ENCODE data around the gene NUP205. TPM values are rescaled to one million over a fixed set of nuclear protein-coding genes. Genes with fewer than 3 reads are reported as not detected.

The NUP205 gene
- total and polyA plus RNA-seq, 2 of the 13 experiments (the other 11 are each of a cell fraction or from before 2014, with no cell fraction given) = 46.2 to 87.2 TPM

DNA sequence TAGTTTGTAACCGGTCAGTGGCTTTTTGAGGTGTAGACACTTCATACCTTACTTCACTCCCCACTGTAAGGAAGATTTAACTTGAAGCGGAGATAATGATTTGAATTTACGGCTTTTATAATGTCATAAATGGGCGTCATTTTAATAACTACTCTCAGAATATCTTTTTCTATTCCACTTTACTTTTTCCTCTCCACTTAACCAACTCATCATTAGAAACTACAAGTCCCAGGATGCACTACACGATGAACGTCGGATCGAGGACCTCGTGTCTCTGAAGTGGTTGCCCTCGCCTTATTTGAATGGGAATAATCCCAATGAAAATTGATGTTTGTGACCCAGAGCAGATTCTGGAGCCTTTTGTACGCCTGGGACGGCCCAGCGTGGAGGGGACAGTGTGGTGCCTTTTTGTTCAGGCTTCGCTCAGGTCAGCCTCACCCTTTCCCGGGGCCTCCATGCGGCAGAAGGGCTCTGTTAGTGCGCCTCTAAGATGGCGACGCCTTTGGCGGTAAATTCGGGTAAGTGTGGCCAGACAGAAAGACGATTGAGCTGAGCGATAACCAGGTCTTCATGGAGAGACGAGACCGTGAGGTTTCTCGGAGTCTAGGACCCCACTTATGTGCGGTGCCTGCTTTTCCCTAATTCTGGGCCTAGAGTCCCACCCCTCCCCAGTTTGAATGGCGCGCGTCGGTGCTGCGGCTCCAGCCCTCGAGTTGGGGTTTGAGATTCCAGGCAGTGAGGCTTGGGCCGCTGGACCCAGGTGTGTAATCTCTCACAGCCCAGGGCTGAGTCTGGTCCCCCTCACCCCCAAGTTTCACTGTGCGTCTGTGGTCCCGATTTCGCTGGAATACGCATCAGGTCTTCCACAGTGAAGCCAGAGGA lies at the start of gene NUP205 (continued):
- TF ChIP-seq GLI4 (CRISPR knock-in tag; IDR thresholded peaks at IDR 0.05; ENCODE audit: borderline replicate concordance) (no peak), DRAP1 (CRISPR knock-in tag; IDR thresholded peaks at IDR 0.05) (peak; percentile 54; the same call in 1 of the 2 replicates), ZNF230 (CRISPR knock-in tag; IDR thresholded peaks at IDR 0.05) (peak; percentile 86; the same call in 1 of the 2 replicates), CREM (IDR thresholded peaks at IDR 0.05) (peak; percentile 95), CREM (CRISPR knock-in tag; IDR thresholded peaks at IDR 0.05) (no peak), ZNF253 (CRISPR knock-in tag; IDR thresholded peaks at IDR 0.05; ENCODE audit: borderline replicate concordance) (peak; percentile 73; the same call in 1 of the 2 replicates), ZBTB26 (CRISPR knock-in tag; IDR thresholded peaks at IDR 0.05; ENCODE audit: borderline replicate concordance) (no peak; the same call in 1 of the 2 replicates), KAT7 (CRISPR knock-in tag; IDR thresholded peaks at IDR 0.05; ENCODE audit: borderline replicate concordance) (no peak), NR3C1 (CRISPR knock-in tag; IDR thresholded peaks at IDR 0.05) (no peak), POLR2AphosphoS5 (IDR thresholded peaks at IDR 0.05; ENCODE audit: low read depth, low read length) (peak; percentile 86), RFXANK (CRISPR knock-in tag; IDR thresholded peaks at IDR 0.05) (peak; percentile 42; the same call in 1 of the 2 replicates), SRY (CRISPR knock-in tag; IDR thresholded peaks at IDR 0.05) (peak; percentile 69; the same call in 1 of the 2 replicates), EHMT2 (IDR thresholded peaks at IDR 0.05; ENCODE audit: borderline replicate concordance, low read depth, low read length) (no peak), ZNF543 (CRISPR knock-in tag; IDR thresholded peaks at IDR 0.05) (peak; percentile 72), ZFP62 (CRISPR knock-in tag; IDR thresholded peaks at IDR 0.05) (no peak), ZNF720 (CRISPR knock-in tag; IDR thresholded peaks at IDR 0.05) (no peak), ZNF577 (CRISPR knock-in tag; IDR thresholded peaks at IDR 0.05; ENCODE audit: borderline replicate concordance, low read depth) (no peak), IRF2 (CRISPR knock-in tag; IDR thresholded peaks at IDR 0.05) (peak; percentile 94), ZNF576 (CRISPR knock-in tag; IDR thresholded peaks at IDR 0.05) (no peak), ETV6 (CRISPR knock-in tag; conservative IDR thresholded peaks at IDR 0.05) (no peak; the same call in 1 of the 2 replicates), ZNF546 (CRISPR knock-in tag; conservative IDR thresholded peaks at IDR 0.05) (peak; percentile 60; the same call in 1 of the 2 replicates), SRSF4 (IDR thresholded peaks at IDR 0.05; ENCODE audit: low read depth, low read length, poor library complexity, severe bottlenecking) (no peak), ZNF3 (CRISPR knock-in tag; IDR thresholded peaks at IDR 0.05) (no peak)
- TF ChIP-seq, protein P1, sequence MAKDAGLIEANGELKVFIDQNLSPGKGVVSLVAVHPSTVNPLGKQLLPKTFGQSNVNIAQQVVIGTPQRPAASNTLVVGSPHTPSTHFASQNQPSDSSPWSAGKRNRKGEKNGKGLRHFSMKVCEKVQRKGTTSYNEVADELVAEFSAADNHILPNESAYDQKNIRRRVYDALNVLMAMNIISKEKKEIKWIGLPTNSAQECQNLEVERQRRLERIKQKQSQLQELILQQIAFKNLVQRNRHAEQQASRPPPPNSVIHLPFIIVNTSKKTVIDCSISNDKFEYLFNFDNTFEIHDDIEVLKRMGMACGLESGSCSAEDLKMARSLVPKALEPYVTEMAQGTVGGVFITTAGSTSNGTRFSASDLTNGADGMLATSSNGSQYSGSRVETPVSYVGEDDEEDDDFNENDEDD (CRISPR knock-in tag; IDR thresholded peaks at IDR 0.05; ENCODE audit: borderline replicate concordance) = peak; percentile 95
- TF ChIP-seq, protein P2, sequence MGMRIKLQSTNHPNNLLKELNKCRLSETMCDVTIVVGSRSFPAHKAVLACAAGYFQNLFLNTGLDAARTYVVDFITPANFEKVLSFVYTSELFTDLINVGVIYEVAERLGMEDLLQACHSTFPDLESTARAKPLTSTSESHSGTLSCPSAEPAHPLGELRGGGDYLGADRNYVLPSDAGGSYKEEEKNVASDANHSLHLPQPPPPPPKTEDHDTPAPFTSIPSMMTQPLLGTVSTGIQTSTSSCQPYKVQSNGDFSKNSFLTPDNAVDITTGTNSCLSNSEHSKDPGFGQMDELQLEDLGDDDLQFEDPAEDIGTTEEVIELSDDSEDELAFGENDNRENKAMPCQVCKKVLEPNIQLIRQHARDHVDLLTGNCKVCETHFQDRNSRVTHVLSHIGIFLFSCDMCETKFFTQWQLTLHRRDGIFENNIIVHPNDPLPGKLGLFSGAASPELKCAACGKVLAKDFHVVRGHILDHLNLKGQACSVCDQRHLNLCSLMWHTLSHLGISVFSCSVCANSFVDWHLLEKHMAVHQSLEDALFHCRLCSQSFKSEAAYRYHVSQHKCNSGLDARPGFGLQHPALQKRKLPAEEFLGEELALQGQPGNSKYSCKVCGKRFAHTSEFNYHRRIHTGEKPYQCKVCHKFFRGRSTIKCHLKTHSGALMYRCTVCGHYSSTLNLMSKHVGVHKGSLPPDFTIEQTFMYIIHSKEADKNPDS (CRISPR knock-in tag; IDR thresholded peaks at IDR 0.05) = peak; percentile 38; the same call in 1 of the 2 replicates

All from HepG2 (cell line).